Ramos (cell line): ENCODE data around the gene PKIB.
"Not testable (repeated sequence)": the region's sequence is repeated elsewhere in the genome, so short reads cannot be mapped to it uniquely, and the experiment has no call there.

Experiments
- in situ Hi-C: fragments of 300-500 bp; cut with MboI; formaldehyde crosslinking; loops from one replicate; pipeline ENCODE4 v1.14.3; 2022; ENCODE audit warnings: low sequenced_read_pairs; ENCODE audit not compliant: unreplicated experiment

The PKIB gene

DNA sequence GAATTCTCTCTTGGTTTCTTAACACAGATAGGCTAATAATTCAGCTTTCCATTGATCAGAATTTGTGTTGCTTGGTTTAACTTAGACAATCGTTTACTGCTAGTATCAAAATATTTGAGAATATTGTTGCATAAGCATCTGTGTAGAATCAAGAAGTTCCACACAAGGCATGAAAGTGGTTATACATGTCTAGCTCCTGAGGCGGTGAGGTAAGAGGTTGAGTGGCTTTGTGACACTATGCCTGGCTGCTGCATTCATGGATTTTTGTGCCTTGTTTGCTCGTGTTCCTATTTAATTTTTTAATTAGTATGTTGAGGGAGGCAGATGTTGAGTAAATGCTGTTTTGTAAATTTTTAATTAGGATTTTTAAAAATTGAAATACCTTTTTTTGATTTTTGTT, 10.2 kb downstream of the PKIB start:
- in situ Hi-C loops, result no loop called here

DNA sequence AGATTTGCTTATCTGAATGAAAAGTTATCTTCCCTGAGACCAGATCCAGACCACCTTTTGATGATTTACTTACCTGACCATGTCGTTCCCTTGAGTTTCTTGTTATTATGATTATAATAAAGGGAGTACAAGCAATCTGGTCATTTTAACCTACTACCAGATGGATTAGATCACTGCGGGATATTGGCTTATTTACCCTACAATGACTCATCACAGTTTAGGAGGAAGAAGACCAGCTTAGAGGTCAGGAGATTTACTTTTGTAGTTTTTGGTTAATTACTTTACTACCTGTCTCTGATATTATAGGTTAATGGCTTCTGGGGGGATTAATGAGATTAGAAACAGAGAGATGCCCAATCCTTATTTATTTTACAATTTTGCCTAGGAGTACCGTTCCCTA, 10.7 kb downstream of the PKIB start:
- in situ Hi-C loops, result no loop called here

DNA sequence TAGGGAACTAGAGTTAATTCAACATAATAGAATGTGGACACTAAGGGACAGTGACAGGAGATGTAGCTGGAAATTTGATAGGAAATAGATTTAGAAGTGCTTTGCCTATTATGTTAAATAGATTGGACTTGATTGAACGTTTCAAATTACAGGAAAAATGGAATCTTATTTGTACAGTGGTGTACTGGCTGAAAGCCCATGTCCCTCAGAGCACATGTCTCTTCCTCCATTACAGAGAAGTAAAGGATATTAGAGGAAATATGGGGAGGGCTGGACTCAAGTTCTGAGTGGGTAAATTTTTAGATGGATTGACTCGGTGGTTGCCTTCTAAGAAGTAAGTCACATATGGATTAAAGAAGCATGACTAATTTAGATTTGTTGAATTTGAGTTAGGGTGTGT, 11.4 kb downstream of the PKIB start:
- in situ Hi-C loops, result no loop called here

DNA sequence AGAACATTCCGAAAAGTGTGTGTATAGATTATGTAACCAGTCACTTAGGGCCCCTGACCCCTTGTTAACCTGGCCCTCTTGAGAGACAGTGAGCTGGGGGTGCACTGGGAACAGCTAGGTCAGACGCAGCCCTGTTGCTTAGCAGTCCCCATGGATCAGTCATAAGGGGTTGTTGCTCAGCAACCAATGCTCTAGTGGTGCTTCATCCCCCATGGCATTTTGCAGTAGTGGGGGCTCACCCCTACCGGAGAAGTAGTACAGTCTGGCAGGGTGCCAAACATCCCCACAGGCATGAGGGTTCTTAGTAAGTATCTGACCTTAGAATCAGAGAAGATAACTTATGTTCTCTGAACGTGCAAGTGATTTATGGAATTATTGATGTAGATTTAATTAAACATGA, 12.3 kb downstream of the PKIB start:
- in situ Hi-C loops, result no loop called here

DNA sequence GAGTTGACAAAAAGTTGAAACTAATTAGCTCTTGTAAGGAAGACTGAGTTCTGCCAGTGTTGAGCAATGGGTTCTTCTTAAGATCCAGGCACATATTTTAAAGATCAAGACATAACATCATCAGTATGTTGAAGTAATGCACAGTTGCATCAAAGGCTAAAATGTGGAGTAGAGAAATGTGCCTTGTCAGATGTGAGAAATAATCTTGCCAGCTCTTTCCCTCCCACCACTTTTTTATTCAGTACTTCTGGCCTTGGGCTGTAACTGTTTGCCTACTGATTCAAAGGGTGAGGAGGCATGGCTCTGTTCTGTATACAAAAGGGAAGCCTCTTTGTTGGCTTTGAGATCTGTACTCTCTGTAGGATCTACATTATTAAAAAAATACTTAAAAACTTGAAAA, 13.1 kb downstream of the PKIB start:
- in situ Hi-C loops, result no loop called here

DNA sequence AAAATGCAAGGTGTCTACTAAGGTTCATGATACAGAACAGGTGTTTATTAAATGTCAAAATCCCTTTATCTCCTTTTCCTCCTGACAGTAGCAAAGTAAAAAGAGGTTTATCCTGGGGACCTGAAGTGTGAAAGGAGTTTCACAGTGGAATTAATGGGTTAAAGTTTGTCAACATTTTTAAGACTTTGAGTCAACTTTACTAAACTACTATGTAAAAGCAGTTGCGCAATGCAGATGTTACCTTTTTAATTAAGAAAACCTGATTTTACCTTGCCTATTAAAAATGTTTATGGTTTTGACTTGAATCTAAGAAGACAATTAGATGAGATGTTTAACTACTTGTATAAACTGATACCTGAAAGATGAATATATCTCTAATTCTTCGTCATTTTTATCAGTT, 14.6 kb downstream of the PKIB start:
- in situ Hi-C loops, result no loop called here

DNA sequence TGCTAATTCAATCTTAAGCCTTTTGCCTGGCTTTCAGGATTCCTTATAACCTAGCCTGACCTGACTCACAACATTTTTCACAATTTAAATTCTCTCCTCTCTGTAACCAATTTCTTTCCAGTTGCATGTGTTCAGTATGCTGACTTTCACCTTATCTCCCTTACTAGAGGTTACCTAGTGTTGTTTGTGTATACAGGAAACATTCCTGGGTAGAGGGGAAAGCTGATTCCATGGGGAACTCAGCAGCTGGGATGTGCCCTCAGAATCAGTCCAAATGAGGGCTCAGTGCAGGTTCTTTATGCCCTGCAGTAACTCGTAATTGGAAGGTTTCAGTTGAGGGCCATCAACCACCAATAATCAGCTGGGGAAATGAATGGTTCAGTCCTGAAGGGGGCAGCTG, 18.5 kb downstream of the PKIB start:
- in situ Hi-C loops, result no loop called here

DNA sequence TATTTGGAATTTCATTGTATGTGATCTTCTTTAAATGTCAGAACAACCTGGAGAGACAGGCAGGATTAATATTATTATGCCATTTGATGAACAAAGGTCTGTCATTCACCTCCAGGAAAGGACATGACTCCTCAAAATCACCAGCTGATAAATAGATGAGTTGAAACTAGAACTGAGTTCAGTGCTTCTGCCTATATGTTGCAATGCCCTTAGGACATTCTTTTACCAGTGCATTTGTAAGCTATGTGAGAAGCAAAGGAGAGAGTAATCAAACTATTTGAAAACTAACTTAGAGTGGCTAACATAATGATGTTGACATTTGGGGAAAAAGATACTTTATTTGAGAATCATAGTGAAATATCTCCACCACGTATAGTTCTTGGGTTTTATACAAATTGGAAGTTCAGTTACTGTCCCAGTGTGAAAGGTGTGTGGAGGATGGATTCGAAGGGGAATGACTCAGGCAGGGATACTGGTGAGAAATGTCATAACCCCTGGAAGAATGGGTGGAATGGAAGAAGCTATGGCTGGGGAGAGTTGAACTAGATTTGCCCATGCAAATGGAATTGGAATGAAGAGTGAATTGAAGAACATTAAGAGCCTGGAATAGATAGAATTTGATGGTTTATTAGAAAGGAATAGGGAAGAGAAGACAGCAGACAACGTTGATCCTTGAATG, 21.5 kb downstream of the PKIB start:
- in situ Hi-C loops, result no loop called here

DNA sequence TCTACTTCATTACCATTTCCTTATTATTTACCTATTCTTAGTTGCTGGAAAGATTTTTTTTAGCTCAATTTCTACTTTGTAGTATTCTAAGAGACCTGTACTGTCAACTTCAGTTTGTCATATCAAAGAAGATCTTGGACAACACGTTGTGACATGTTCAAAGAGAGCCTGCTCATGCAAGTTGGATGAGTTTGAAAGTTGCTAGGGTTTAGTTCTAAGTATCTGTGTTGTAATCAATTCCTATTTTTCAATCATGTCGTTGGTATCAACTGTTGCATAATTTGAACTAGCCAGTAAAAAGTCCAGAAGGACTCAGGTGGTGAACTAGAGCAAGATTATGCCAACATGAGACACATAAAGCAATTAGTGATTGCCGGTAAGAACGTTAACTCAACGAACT, 30.2 kb downstream of the PKIB start:
- in situ Hi-C loops, result no loop called here

DNA sequence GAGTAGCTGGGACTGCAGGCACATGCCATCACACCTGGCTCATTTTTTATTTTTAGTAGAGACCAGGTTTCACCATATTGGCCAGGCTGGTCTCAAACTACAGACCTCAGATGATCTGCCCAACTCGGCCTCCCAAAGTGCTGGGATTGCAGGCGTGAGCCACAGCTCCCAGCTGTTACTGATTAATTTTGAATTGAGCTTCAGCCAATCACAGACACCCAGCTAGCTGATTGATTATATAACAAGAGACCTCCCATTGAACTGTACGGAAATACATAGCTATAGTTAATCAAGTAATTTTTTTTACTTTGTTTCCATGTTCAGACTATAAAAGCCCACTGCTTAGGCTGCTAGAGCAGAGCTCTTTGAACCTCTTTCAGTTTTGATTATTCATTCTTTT, 31.6 kb downstream of the PKIB start:
- in situ Hi-C loops, result no loop called here

DNA sequence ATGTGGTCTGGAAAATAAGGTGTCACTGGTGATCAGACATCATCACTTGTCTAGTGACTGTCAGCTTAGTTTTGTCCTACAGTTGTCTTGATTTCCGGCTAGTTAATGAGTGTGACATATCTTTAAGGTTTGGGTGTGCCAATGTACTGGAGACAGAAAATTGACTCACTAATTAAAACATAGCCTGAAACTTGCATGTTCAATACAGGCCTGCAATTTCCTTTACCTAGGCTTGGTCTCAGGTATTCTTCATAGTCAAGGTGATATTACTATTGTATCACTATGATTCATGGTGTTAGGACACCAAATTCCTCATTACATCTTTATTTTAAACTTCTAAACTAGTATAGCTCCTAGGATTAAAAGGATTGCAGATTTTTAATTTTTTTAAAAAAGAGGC, 32.4 kb downstream of the PKIB start:
- in situ Hi-C loops, result not testable (repeated sequence)

DNA sequence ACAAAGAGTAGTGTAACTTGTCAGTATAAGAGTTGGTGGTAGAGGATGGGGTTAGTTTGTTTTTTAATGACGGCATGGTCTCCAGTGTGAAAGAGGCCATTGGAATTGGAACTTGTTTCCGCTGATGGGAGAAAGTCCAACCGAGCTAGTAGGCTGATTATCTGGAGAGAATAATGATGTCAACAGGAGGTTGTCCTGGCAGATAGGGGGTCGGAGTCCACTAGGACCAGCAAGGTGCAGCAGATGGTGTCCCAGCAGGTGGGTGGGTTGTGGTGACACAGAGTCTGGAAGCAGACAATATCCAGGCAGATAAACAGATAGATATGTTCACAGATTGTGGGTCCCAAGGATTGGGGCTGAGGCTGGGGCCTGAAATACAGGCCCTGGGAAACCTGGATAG, 35.1 kb downstream of the PKIB start:
- in situ Hi-C loops, result no loop called here

DNA sequence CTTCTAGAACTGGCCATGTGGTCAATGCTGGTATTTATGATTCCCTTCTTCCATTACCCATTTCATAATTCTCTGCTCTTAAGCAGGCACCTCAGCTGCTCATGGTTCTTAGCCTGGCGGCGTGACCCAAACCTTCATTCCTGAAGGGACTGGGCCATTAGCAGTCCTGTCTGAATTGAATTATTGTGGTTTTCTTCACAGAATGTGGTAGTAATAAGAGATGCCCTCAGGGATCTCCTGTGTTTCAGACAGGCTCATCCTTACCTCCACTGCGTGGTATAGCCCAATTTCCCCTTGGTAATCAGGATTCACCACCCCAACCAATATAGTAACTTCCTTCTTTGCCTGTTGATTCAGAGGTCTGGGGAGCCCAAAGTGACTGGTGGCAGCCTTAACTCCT, 37.6 kb downstream of the PKIB start:
- in situ Hi-C loops, result no loop called here

DNA sequence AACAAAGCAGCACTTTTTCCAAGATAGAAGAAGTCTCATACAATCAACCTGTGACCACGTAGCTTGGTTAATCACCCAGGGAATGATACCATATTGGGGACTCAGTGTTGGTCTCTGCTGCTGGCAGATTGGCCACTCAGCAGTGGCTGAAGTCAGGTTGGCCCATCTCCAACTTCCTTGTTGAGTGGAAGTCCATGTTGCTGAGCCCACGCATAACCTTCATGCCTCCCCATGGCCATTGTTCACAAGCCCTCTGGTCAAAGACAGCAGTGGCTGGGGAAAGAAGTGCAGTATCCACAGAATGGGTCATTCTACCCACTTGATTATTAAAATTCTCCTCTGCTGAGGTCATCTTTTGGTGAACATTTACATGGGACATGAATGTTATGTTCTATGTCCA, 38.5 kb downstream of the PKIB start:
- in situ Hi-C loops, result no loop called here

DNA sequence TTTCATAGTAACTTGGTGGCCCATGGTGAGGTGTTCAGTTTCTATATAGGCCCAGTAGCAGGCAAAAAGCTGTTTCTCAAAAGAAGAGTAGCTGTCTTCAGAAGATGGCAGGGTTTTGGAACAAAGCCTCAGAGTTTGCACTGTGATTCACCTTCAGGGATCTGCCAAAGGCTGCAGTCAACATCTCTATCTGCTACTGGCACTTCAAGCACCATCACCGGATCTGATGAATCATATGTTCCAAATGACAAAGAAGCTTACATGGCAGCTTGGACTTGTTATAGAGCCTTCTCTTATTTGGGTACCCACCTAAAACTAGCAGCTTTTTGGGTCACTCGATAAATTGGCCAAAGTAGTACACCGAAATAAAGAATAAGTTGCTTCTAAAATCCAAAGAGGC, 39.5 kb downstream of the PKIB start:
- in situ Hi-C loops, result no loop called here

DNA sequence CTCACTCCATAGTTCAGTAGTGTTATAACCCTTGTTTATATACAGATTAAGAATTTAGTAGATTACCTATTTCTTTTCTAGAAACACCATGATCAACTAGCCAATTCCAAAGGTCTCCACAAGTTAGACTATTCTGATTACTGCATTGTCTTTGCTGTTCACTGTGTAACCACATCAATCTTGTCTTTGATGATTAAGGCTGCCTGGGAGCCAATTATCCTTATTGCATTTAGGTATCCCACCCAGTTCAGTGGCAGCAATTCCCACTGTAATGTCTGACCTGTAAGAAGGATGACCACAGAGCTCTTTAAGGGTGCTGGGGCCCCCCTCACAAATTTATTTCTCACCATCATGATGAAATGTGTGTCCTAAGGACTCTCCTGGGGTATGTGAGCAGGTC, 40.2 kb downstream of the PKIB start:
- in situ Hi-C loops, result no loop called here

DNA sequence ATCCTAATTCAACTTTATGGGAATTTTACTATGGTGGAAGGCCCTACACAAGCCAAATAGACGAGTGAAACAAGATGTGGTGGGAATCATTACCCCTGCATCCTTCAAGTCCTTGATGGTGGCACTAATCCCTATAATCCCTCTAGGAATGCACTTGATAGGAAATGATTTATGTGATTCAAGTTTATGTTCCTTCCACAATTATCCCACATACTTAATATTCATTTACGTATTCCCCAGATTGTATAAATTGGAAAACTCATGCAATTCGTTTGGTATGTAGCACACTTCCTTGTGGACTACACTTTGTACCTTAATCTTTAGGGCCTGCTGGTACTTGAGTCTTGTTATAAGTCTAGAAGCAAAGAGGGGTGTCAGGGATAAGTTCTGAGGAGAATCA, 40.8 kb downstream of the PKIB start:
- in situ Hi-C loops, result no loop called here

DNA sequence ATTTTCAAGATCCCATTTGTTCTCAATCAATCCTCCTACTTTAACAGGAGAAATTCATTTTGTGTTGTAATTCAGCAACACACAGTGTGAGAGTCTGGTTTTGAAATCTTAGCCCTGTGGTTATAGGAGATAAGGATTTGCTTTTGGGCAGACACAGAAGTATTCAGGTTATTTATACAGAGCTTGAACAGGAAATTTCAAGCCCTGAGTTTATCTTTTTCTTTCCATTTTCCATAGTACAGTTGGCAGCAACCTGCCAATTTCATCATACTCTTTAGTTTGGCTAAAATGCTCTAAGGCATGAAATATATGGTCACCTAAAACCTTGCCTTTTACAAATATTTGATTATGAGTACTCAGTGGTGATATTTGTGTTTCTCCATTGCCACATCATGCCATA, 41.4 kb downstream of the PKIB start:
- in situ Hi-C loops, result no loop called here

DNA sequence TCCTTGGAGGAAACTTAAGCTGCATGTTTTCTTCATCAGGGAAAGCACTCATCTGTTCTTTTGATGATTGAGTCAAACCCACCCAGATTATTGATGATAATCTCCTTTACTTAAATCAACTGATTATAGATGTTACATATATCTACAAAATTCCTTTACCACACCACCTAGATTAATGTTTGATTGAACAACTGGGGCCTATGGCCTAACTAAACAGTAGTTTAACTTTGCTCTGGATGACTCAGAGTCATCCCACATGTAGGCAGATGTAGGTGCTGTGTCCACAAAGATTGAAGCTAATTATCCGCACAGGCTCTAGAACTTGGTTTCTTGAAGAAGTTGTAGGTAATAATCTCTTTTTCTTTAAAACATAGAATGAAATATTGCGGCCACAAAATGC, 42.2 kb downstream of the PKIB start:
- in situ Hi-C loops, result no loop called here

DNA sequence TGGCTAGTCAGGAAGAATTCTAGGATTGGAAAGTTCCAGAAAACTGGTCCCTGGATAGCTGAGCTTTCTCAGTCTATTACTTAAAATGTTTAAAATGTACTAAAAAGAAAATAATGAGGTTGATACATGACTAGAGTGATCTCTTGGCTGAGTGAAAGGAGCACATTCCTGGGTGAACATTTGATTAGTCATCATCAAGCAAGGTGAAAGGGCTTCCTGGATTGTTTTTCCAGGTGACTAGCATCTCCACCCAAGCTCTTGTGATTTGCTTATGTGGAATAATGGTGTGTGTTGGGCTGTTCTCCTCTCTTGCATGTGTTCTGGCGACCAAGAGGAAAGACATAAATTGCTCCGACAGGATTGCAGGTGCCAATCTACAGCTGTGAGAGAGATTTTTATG, 42.9 kb downstream of the PKIB start:
- in situ Hi-C loops, result no loop called here

DNA sequence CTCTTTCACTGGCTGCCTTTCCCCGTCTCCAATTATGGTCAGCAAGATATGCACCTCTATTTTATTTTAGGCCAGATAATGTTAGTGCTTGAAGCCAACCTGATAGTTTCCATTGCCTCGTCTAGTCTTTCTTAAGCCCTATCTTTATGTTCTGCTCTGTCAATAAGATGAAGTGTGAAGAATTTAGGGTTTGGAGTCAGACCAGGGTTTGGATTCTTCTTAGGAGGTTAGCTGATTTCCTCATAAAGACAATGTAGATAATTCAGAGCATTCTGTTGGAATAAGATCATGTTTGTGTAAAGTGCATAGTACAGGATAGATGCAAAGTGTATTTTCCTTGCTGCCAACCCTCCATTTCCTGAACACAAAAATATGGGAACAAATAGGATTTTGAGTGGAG, 43.8 kb downstream of the PKIB start:
- in situ Hi-C loops, result no loop called here

DNA sequence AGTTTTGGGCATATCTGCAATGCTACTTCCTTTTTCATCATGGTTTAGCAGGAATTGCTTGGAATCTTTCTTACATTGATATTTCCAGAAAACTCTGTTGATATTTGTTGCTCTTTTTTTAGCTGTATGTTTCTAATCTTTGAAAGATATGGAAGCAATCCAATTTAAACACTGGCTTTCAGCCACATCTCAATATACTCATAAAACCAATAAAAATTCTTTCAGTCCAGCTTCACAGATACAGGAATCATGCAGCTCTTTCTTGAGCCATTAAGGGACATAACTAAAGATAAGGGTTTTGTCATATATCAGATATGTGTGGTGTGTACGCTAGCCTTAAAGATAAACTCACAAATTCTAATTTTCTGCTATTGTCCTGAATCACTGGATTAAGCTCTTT, 47.4 kb downstream of the PKIB start:
- in situ Hi-C loops, result no loop called here

DNA sequence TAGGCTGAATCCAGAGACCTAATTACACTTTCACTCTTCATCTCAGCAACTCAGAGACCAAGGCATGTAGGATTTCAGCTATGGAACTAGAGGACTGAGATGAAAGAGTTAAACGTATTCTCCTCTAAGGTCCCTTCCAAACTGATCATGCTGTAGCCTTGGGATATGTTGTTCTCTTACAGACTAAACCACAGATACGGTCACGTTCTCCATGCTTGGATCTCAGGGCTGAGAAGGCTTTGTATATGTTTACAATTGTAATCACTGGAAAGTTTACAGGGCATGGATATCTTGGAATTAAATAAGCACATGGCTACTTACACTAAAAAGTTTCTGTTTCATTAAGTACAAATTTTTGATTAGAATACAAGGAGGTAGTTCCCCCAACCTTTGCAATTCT, 50.1 kb downstream of the PKIB start:
- in situ Hi-C loops, result no loop called here
